M059J (cell line): ENCODE data around the gene RETREG2. TPM values are rescaled to one million over a fixed set of nuclear protein-coding genes. Genes with fewer than 3 reads are reported as not detected.

Experiments used
- DNase-seq: peaks from one replicate; pipeline ENCODE4 v3.0.0-alpha.2; 2012; ENCODE audit warnings: low read depth
- total RNA-seq: library from RNA; depleted of rRNA; stranded (reverse); fragments of >200 nt; shearing (Covaris generic); gene quantifications from 2 replicates; pipeline ENCODE4 v1.2.3, GENCODE V29; 2014; rRNA removed

RETREG2 gene, protein sequence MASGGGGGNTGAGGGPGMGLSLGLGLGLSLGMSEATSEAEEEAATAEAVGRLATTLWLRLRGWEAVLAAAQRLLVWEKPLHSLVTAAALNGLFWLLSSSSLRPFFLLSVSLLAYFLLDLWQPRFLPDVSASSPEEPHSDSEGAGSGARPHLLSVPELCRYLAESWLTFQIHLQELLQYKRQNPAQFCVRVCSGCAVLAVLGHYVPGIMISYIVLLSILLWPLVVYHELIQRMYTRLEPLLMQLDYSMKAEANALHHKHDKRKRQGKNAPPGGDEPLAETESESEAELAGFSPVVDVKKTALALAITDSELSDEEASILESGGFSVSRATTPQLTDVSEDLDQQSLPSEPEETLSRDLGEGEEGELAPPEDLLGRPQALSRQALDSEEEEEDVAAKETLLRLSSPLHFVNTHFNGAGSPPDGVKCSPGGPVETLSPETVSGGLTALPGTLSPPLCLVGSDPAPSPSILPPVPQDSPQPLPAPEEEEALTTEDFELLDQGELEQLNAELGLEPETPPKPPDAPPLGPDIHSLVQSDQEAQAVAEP
- total RNA-seq: 54.9 and 66.6 TPM in 2 replicates

DNA sequence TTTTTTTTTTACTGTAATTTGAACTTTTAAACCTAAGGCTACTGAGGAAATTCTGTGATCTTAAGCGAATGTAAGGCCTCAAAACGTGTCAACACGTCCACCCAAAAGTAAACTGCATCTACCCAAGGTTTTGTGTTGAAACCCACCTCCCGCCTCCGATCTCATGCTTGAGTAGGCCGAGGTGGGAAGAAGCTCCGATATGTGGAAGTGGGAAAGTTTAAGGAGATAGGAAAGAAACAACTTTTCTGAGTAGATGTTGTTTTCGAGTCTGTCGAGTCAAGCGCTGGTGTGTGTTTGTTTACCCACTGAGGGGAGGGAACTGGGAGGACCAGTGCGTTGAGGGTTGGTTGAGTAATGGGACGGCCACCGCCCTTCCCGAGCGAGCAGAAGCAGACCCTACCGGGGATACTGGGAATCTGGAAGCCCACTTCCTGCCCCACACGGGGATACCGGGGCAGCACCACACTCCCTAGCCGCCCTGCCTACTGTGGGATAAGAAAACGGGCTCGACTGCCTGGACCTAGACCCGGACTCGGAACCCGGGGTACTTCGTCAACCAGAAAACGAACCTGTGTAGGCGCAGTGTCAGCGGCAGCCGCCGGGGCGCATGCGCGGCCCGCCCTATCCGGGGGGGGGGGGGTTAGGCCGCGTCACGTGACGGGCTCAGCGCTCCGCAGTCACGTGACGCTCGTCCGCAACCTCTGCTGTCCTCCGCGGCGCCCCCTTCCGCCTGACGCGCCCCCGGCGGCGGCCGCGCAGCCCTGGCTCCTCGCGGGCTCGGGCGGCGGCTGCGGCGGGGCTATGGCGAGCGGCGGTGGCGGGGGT is at the start of gene RETREG2:
TSS of gene RETREG2 (plus strand) at position 724 of the 825 bp plus-strand sequence. CDS start at position 802, 78 bp downstream.
- peak; percentile 82 for DNase-seq

DNA sequence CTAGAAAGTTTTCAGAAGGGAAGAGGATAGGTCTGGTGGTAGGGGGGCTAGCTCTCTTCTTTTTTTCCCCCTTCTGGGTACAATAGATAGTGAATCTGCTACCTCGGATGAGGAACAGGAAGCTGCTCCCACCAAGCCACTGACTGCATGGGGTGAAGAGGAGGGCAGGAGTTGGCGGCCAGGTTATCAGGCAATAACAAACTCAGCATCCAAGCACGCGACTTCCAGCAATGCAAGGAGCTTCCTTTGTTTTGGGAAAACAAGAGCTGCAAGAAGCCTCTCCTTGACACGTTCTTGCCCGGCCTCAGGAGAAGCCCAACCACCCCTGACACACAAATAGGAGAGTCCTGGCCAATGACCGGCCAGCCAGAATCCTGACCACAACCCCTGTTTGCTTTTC is 49.7 kb upstream of the RETREG2 start:
- no peak for DNase-seq

- no peak for DNase-seq
Observed at GRCh38 chr2:219129589-219129988, 48.5 kb upstream of the RETREG2 start.

- DNase-seq: no peak
Observed at GRCh38 chr2:219131327-219131726, 46.7 kb upstream of the RETREG2 start.

GRCh38 chr2:219131744-219132143 is 46.3 kb upstream of the RETREG2 start:
- no peak for DNase-seq

DNA sequence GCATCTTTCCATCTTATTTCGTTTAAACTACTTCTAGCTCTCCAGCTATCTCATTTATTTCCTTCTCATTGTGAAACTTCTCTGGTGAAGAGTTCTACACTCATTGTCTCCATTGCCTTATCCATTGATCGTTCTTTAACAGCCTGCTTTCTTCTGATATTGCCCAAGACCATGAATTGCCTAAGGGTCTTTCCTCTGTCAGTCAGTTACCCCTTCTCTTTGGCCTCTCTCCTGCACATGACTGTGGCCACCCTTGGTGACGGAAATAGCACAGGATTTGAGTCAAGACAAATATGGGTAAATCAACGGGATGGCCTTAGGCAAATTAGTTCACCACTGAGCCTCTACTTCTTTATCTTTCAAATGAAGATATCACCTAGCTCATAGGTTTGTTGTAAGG is 44.1 kb upstream of the RETREG2 start:
- DNase-seq: no peak

- no peak for DNase-seq
Observed at GRCh38 chr2:219140722-219141121, 37.4 kb upstream of the RETREG2 start.

GRCh38 chr2:219142329-219142728 is 35.7 kb upstream of the RETREG2 start:
- peak; percentile 96 for DNase-seq

DNA sequence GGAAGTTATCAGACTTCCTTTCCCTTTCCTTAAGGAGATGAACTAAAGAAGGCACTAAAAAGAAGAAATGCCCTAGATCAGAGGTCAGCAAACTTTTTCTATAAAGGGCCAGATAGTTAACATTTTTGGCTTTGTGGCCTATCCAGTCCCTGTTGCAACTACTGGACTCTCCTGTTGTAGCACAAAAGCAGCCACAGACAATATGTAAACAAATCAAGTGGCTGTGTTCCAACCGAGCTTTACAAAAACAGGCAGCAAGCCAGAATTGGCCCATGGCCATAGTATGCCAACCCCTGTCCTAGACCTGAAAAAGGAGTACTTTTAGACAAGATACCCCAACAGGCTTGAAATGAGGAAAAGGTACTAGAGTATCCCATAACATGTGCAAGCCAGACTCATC is 28.4 kb upstream of the RETREG2 start:
- DNase-seq: peak; percentile 41

DNA sequence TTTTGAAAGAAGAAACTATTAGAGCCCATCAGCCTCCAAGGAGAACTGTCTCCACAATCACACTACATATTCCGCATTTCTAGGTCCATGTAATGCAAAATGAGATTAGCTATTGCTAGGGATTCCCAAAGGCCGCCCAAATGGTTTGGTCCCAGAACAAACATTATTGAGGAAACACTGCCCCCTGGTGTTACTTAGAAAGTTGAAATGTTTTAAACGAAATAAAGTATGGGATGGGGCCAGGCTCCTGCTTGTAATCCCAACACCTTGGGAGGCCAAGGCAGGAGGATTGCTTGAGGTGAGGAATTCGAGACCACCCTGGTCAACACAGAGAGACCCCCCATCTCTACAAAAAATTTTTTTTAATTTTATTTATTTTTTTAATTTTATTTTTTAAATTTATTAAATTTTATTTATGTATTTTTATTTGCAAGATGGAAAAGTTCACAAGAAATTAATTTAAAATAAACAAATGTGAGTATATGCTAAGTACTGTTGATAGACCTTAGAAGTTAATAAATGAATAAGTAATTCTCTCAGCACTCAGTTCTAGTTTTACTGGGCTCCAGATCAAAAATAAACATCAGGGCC is 22.9 kb upstream of the RETREG2 start:
- peak; percentile 78 for DNase-seq

GRCh38 chr2:219157396-219157795 is 20.7 kb upstream of the RETREG2 start:
- no peak for DNase-seq

DNA sequence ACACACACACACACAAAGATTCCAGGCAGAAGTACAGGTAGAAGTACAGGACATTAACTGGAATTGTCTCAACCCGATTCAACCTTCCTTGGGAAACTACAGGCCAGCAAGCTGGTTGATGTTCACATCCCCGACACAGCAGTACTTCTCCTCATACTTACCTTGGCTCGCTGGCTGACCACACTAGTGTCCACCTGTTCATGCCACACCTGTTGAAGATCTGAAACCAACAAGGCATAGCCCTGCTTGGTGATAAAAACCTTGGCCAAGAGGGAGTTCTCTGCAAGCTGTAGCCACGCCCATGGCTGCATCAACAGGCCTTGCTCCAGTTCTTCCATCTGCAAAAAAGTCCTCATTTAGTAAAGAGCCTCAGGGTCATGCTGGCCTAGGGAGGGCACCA is 20.1 kb upstream of the RETREG2 start:
- DNase-seq: no peak

DNA sequence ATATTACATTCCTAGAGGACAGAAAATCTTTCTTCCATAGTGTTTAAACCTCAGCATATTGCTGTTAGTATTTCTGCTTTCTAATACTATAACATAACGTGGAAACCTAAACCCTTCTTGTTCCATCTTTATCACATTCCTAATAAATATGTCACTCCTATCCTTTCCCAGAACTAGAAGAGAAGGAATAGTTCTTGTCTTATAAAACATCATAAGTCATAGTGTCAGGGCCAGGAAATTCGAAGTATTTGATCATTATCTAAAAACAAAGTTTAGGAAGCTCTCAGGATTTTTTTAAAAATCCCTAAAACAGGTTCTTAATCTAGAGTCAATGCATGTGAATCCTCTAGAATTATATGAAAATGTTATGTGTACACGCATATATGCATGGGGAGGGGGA is 19.5 kb upstream of the RETREG2 start:
- peak; percentile 12 for DNase-seq

DNA sequence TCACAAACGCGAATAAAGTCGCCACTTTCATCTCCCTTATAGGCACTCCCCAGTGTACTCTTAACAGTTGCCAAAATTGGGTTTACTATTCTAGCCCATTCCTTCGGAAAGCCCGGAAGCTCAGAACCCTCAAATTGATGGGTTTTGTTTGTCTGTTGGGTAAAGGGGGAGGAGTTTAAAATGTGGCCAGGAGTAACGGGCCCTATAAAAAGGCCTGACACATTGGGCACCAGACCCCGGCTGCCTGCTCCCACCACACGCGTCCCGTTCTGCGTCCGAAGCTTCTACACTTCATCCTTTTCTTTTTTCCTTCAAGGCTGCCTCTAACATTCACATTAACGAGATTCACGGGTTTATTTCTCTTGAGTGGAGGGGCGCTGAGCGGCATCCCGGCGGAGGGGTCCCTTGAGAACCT is 18.3 kb upstream of the RETREG2 start:
- peak; percentile 7 for DNase-seq

DNA sequence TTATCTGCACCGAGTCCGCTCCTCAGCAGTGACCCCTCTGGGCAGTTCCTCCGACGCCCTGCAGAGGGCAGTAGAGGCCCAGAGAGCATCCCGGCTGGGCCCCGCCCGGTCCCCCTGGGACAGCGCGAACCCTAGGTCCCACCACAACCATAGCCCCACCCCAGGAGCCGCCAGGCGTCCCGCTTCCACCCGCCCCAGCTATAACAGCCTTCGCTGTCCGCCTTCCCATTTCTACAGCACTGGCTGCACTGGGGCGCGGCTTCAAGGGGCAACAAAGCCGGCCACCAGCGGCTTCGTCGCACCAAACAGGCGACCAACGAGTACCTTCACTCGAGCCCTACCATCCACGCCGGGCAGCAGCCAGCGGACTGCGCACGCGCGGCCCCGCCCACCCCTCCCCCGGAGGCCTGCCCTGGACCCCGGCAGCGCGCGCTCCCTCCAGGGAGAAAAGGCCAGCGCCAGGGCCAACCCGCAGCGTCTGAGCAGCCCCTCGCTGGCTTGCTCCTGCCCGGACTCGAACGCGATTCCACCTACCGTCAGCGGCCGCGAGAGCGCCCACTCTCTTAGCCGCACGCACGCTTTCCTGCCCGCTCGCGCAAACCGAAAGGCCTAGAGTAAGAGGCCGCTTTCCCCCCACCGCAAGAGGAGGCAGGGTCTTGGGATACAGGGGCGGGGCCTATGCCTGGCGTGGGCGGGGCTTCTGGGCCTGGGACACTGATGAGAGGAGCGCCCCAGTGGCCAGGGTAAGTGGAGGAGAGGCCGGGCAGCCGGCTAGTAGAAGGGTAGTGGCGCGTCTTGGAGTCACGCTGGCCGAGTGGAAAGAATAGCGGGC is 17.7 kb upstream of the RETREG2 start, which contains the start of gene NHEJ1:
TSS of gene NHEJ1 (minus strand) at position 630 of the 832 bp plus-strand sequence. CDS start 2,453 bp downstream, outside the sequence.
- DNase-seq: peak; percentile 90

- DNase-seq: no peak
Observed at GRCh38 chr2:219161097-219161496, 17.0 kb upstream of the RETREG2 start.

DNA sequence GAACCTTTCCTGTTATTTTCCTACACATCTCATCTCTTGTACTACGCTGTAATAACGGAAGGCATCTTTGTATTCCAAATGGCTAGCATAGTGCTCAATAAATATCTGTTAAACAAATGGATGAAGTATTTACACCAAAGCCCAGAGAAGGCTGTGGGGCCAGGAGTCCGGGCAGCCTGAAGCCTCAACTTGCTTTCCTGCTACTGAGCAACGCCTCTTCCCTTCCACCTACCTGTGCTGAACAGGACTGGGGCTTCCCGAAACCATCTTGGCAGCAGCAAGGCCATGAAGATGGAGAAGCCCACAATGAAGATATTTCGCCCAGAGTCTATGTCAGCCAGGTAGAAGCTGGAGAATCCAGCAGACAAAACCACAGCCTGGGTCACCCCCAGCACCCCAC is 14.9 kb upstream of the RETREG2 start:
- no peak for DNase-seq

- no peak for DNase-seq
Observed at GRCh38 chr2:219165058-219165911, 12.8 kb upstream of the RETREG2 start.

DNA sequence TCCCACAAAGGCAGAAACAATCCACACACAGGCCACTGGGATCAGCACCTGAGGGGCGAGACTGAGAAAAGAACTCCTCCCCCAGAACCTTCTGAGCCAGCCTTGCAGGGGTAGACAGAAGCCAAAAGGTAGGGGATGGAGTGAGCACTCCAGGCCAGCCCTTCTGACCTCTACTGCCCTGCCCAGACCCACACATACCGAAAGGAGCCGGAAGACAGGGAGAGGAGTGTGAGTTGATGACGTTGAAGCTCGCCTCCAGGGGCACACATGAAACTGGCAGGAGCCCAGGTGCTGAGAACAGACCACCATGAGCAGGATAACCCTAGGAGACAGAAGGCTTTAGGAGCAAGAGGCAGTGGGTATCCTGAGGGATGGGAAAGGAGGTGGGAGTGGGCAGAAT is 10.1 kb upstream of the RETREG2 start:
- no peak for DNase-seq

DNA sequence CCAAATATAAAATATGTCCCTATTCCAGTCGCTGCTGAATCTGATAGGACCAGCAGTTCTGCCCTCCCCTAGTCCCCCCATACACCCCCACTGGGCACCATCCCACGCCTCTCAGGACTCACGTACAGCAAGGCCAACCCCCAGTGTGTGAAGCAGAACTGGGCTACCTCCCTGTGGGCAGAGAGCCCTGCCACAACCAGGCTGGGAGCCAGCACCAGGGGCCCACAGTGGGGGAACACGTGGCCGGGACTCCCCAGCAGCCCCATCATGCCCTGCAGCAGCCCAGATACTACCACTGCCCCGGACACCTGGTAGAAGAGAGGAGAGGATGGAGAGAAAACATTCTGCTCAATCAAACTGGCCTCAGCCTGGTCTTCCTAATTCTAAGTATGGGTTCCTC is 9.5 kb upstream of the RETREG2 start:
- no peak for DNase-seq
